Glutamatergic neuron (in vitro differentiated cells): ENCODE data around the gene DHX15. TPM values are rescaled to one million over a fixed set of nuclear protein-coding genes. Genes with fewer than 3 reads are reported as not detected.

ENCODE experiments used
- DNase-seq: peaks from one replicate; pipeline ENCODE4 v3.0.0; 2022
- H3K27ac Mint-ChIP-seq: one replicate; pipeline ENCODE4 v1.8.0; 2020; ENCODE audit warnings: mild to moderate bottlenecking, mixed read lengths, inconsistent platforms; ENCODE audit not compliant: unreplicated experiment
- H3K27me3 Mint-ChIP-seq: one replicate; pipeline ENCODE4 v1.8.0; 2020; ENCODE audit warnings: mild to moderate bottlenecking, moderate library complexity, mixed read lengths, inconsistent platforms; ENCODE audit not compliant: unreplicated experiment
- H3K36me3 Mint-ChIP-seq: one replicate; pipeline ENCODE4 v1.8.0; 2020; ENCODE audit warnings: mild to moderate bottlenecking, mixed read lengths, inconsistent platforms; ENCODE audit not compliant: unreplicated experiment
- H3K4me1 Mint-ChIP-seq: one replicate; pipeline ENCODE4 v1.8.0; 2020; ENCODE audit warnings: mild to moderate bottlenecking, low read depth, mixed read lengths, inconsistent platforms; ENCODE audit not compliant: unreplicated experiment
- H3K4me3 Mint-ChIP-seq: one replicate; pipeline ENCODE4 v1.8.0; 2020; ENCODE audit warnings: mild to moderate bottlenecking, mixed read lengths, inconsistent platforms; ENCODE audit not compliant: unreplicated experiment
- H3K9me3 Mint-ChIP-seq: one replicate; pipeline ENCODE4 v1.8.0; 2020; ENCODE audit warnings: mild to moderate bottlenecking, moderate library complexity, mixed read lengths, inconsistent platforms; ENCODE audit not compliant: unreplicated experiment
- CTCF ChIP-seq: fragments of 200-600 bp; sonication (generic); IDR thresholded peaks from one replicate; pipeline ENCODE4 v1.5.0; 2021; ENCODE audit not compliant: partially characterized antibody, unreplicated experiment
- total RNA-seq: library from RNA; stranded (reverse); fragmentation: NEBNext Ultra II Directional; extraction: Animal tissue kit (Norgen Biotek cat#: 25700); gene quantifications from one replicate; pipeline ENCODE4 v1.2.1, GENCODE V29; 2021; ENCODE audit not compliant: unreplicated experiment

The DHX15 gene
- total RNA-seq, 1 donor from 2014 or later = 178 TPM

GRCh38 chr4:24603343-24603742 is 19.0 kb upstream of the DHX15 start:
- Mint-ChIP-seq H3K27ac (no peak overlapping the region), H3K27me3 (no peaks in the 10 kb centered on the region), H3K36me3 (no peaks in the 10 kb centered on the region), H3K4me3 (no peak overlapping the region), H3K4me1 (no peaks in the 10 kb centered on the region), H3K9me3 (peaks cover 4% of the 10 kb centered on the region)
- no peak for TF ChIP-seq CTCF
- no peak for DNase-seq

- TF ChIP-seq CTCF = no peak
- H3K36me3 Mint-ChIP-seq = peaks cover 6% of the 10 kb centered on the region
- no peaks in the 10 kb centered on the region for H3K27me3 Mint-ChIP-seq
- H3K27ac Mint-ChIP-seq = no peak overlapping the region
- DNase-seq = no peak
- H3K9me3 Mint-ChIP-seq = peaks cover 4% of the 10 kb centered on the region
- H3K4me1 Mint-ChIP-seq = no peaks in the 10 kb centered on the region
- no peak overlapping the region for H3K4me3 Mint-ChIP-seq
Observed at GRCh38 chr4:24601121-24601520, 16.8 kb upstream of the DHX15 start.

- H3K36me3 Mint-ChIP-seq = peaks cover 6% of the 10 kb centered on the region
- H3K4me3 Mint-ChIP-seq = no peak overlapping the region
- TF ChIP-seq CTCF = no peak
- no peaks in the 10 kb centered on the region for H3K27me3 Mint-ChIP-seq
- H3K9me3 Mint-ChIP-seq = peaks cover 4% of the 10 kb centered on the region
- H3K4me1 Mint-ChIP-seq = no peaks in the 10 kb centered on the region
- no peak for DNase-seq
- H3K27ac Mint-ChIP-seq = no peak overlapping the region
Observed at GRCh38 chr4:24599275-24599674, 14.9 kb upstream of the DHX15 start.

GRCh38 chr4:24598025-24598424 is 13.7 kb upstream of the DHX15 start:
- Mint-ChIP-seq H3K36me3 (peaks cover 6% of the 10 kb centered on the region), H3K9me3 (peaks cover 4% of the 10 kb centered on the region), H3K27me3 (peaks cover 2% of the 10 kb centered on the region), H3K4me1 (no peaks in the 10 kb centered on the region), H3K4me3 (no peak overlapping the region), H3K27ac (no peak overlapping the region)
- DNase-seq = no peak
- TF ChIP-seq CTCF = no peak

GRCh38 chr4:24595659-24596058 is 11.3 kb upstream of the DHX15 start:
- Mint-ChIP-seq H3K4me3 (no peak overlapping the region), H3K27me3 (peaks cover 2% of the 10 kb centered on the region), H3K36me3 (peaks cover 6% of the 10 kb centered on the region), H3K4me1 (no peaks in the 10 kb centered on the region), H3K9me3 (peaks cover 6% of the 10 kb centered on the region), H3K27ac (no peak overlapping the region)
- no peak for TF ChIP-seq CTCF
- DNase-seq = no peak
